NT2/D1 (cell line): Measurements from ENCODE around the gene IKZF3.
"Not testable (repeated sequence)": the region's sequence is repeated elsewhere in the genome, so short reads cannot be mapped to it uniquely, and the experiment has no call there.

ENCODE experiments used
- DNase-seq: peaks from one replicate; pipeline ENCODE4 v3.0.0-alpha.2; 2011; ENCODE audit warnings: low read depth, low spot score
- H3K27me3 ChIP-seq: 2 replicates; pipeline ENCODE4 v1.6.0; 2011; ENCODE audit warnings: mild to moderate bottlenecking; ENCODE audit not compliant: insufficient read length, insufficient read depth
- H3K36me3 ChIP-seq: 2 replicates; pipeline ENCODE4 v1.6.1; 2011; ENCODE audit warnings: mild to moderate bottlenecking, low read length, mixed read lengths; ENCODE audit not compliant: insufficient read depth, insufficient read length
- H3K4me1 ChIP-seq: 2 replicates; pipeline ENCODE4 v1.5.1; 2011; ENCODE audit not compliant: insufficient read depth, insufficient read length
- H3K4me3 ChIP-seq: 2 replicates; pipeline ENCODE4 v1.5.1; 2011; ENCODE audit warnings: low read depth; ENCODE audit not compliant: insufficient read length
- H3K9ac ChIP-seq: 2 replicates; pipeline ENCODE4 v1.6.0; 2011; ENCODE audit warnings: low read depth; ENCODE audit not compliant: insufficient read length
- H3K9me3 ChIP-seq: 2 replicates; pipeline ENCODE4 v1.5.1; 2011; ENCODE audit warnings: mild to moderate bottlenecking, low read length; ENCODE audit not compliant: insufficient read depth
- SUZ12 ChIP-seq: IDR thresholded peaks from 2 replicates; pipeline ENCODE4 v1.6.1; 2011; ENCODE audit not compliant: insufficient read length, insufficient read depth; ENCODE audit errors: extremely low read depth
- YY1 ChIP-seq: IDR thresholded peaks from 2 replicates; pipeline ENCODE4 v1.6.1; 2011; ENCODE audit not compliant: insufficient read length, insufficient read depth
- ZNF274 ChIP-seq: IDR thresholded peaks from 2 replicates; pipeline ENCODE4 v1.6.1; 2011; ENCODE audit warnings: mild to moderate bottlenecking, low read depth, low read length

IKZF3 gene

GRCh38 chr17:39863918-39864746 lies at the start of gene IKZF3:
Gene IKZF3 (minus strand): TSS chr17:39864312. CDS start chr17:39864126, 186 bp downstream.
- peaks cover 60% of the 10 kb centered on the region for H3K27me3 ChIP-seq
- DNase-seq, result peak; percentile 51
- peaks cover 16% of the 10 kb centered on the region for H3K9me3 ChIP-seq
- no peak within 1 kb of the TSS for H3K4me3 ChIP-seq
- no peaks in the 10 kb centered on the region for H3K4me1 ChIP-seq
- H3K9ac ChIP-seq, result peak within 1 kb of the TSS; percentile 9
- TF ChIP-seq SUZ12 (peak; percentile 82), ZNF274 (no peak)
- H3K36me3 ChIP-seq, result no peaks in the 10 kb centered on the region

DNA sequence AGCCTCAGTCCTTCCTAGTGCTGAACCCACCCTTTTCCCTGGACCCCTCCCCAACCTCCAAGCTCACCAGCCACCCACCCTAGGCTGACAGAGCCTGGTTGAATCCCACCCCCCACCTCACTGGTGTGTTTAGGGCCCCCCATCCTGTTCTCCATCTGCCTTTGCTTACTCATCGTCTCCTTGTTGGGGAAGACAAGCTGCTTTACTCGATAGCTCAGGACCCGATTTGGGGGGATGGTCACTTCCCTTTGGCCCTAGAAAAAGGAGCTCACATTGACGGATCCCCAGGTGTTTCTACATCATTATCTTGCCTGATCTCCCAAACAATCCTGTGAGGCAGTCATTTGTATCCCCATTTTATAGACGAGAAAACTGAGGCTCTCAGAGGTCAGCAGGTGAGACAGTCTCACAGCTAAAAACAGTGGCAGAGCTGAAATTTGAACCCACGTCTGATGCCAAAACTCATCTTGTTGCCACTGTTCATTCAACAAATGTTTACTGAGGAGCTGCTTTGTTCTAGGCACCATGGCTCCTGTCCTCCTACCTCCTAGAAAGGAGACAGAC lies 44.8 kb upstream of the IKZF3 start:
- H3K9ac ChIP-seq, result no peak overlapping the region
- H3K9me3 ChIP-seq, result no peaks in the 10 kb centered on the region
- H3K36me3 ChIP-seq, result peaks cover 69% of the 10 kb centered on the region
- H3K4me3 ChIP-seq, result no peak overlapping the region
- peaks cover 2% of the 10 kb centered on the region for H3K4me1 ChIP-seq
- TF ChIP-seq SUZ12 (no peak), YY1 (no peak), ZNF274 (no peak)
- H3K27me3 ChIP-seq, result no peaks in the 10 kb centered on the region
- DNase-seq, result no peak

GRCh38 chr17:39904990-39905288 lies 40.8 kb upstream of the IKZF3 start:
- Histone ChIP-seq H3K9me3 (no peaks in the 10 kb centered on the region), H3K4me1 (no peaks in the 10 kb centered on the region), H3K36me3 (peaks cover 53% of the 10 kb centered on the region), H3K9ac (no peak overlapping the region), H3K4me3 (no peak overlapping the region), H3K27me3 (no peaks in the 10 kb centered on the region)
- DNase-seq, result no peak
- TF ChIP-seq ZNF274 (no peak), SUZ12 (no peak), YY1 (no peak)

- no peaks in the 10 kb centered on the region for H3K4me1 ChIP-seq
- no peak for TF ChIP-seq YY1
- no peaks in the 10 kb centered on the region for H3K27me3 ChIP-seq
- H3K9ac ChIP-seq, result no peak overlapping the region
- H3K9me3 ChIP-seq, result no peaks in the 10 kb centered on the region
- no peak overlapping the region for H3K4me3 ChIP-seq
- DNase-seq, result no peak
- peaks cover 39% of the 10 kb centered on the region for H3K36me3 ChIP-seq
These were observed 39.2 kb upstream of the IKZF3 start for GRCh38 chr17:39903158-39903884.

- not testable (repeated sequence) for H3K4me3 ChIP-seq, H3K27me3 ChIP-seq, H3K9ac ChIP-seq, H3K9me3 ChIP-seq, H3K4me1 ChIP-seq, DNase-seq
- peaks cover 32% of the 10 kb centered on the region for H3K36me3 ChIP-seq
These were observed 37.9 kb upstream of the IKZF3 start for GRCh38 chr17:39902027-39902426.

DNA sequence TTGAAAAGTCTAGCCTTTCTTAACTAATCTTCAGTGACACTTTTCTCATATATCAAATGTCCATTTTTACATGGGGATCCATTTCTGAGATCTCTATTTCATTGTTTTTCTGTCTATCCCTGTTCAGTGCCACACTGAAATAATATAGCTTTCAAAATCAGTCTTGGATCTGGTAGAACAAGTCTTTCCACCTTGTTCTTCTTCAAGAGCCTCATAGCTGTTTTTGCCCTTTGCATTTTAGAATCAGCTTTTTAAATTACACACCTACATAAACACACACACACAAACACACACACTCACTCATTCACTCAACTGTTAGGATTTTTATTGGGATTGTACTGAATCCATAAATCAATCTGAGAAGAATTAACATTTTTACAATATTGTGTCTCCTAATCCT lies 35.1 kb upstream of the IKZF3 start:
- Histone ChIP-seq H3K27me3 (no peaks in the 10 kb centered on the region), H3K9me3 (no peaks in the 10 kb centered on the region), H3K4me1 (no peaks in the 10 kb centered on the region), H3K36me3 (peaks cover 7% of the 10 kb centered on the region), H3K9ac (no peak overlapping the region), H3K4me3 (no peak overlapping the region)
- no peak for DNase-seq
- TF ChIP-seq YY1 (no peak), SUZ12 (no peak), ZNF274 (no peak)

- no peaks in the 10 kb centered on the region for H3K9me3 ChIP-seq
- H3K36me3 ChIP-seq, result peaks cover 2% of the 10 kb centered on the region
- DNase-seq, result no peak
- no peaks in the 10 kb centered on the region for H3K4me1 ChIP-seq
- no peak overlapping the region for H3K4me3 ChIP-seq
- H3K27me3 ChIP-seq, result no peaks in the 10 kb centered on the region
- no peak overlapping the region for H3K9ac ChIP-seq
- TF ChIP-seq SUZ12 (no peak), YY1 (no peak), ZNF274 (no peak)
These were observed 34.0 kb upstream of the IKZF3 start for GRCh38 chr17:39898088-39898487.
